ENCODE data around the gene ATP1B1. TPM values are rescaled to one million over a fixed set of nuclear protein-coding genes. Genes with fewer than 3 reads are reported as not detected.
A peak's percentile ranks its signal among the peaks of the same experiment; 100 is the strongest.

ATP1B1 gene
- total RNA-seq, 1 donor from 2014 or later, result 30.7 TPM

GRCh38 chr1:169144941-169145626, 38.6 kb downstream of the ATP1B1 start:
- H3K27me3 ChIP-seq, result no peaks in the 10 kb centered on the region
- peaks cover 6% of the 10 kb centered on the region for H3K4me1 Mint-ChIP-seq
- H3K36me3 Mint-ChIP-seq, result no peaks in the 10 kb centered on the region
- H2AFZ ChIP-seq (replicated peaks), result no peak overlapping the region
- no peak overlapping the region for H3K27ac ChIP-seq
- no peaks in the 10 kb centered on the region for H3K27me3 Mint-ChIP-seq (ENCODE audit: insufficient read depth, low read depth)
- no peaks in the 10 kb centered on the region for H4K20me1 ChIP-seq (ENCODE audit: low read depth)
- H3K4me1 ChIP-seq, result no peaks in the 10 kb centered on the region
- H3K27ac Mint-ChIP-seq, result no peak overlapping the region
- H3K9me3 Mint-ChIP-seq, result no peaks in the 10 kb centered on the region
- H3K79me2 ChIP-seq (ENCODE audit: low read depth), result no peaks in the 10 kb centered on the region
- TF ChIP-seq EZH2 (IDR thresholded peaks at IDR 0.05) (no peak), EZH2phosphoT487 (IDR thresholded peaks at IDR 0.05) (no peak), CTCF (IDR thresholded peaks at IDR 0.05) (no peak)
- no peak overlapping the region for H3K9ac ChIP-seq
- no peak for DNase-seq (ENCODE audit: low spot score)
- H3K4me2 ChIP-seq, result no peak overlapping the region
- no peaks in the 10 kb centered on the region for H3F3A ChIP-seq (ENCODE audit: low read depth)
- no peaks in the 10 kb centered on the region for H3K9me3 ChIP-seq (ENCODE audit: low read depth)
- H3K36me3 ChIP-seq, result no peaks in the 10 kb centered on the region
- H3K4me3 Mint-ChIP-seq, result no peak overlapping the region
- H3K4me3 ChIP-seq, result no peak overlapping the region

- H3K36me3 Mint-ChIP-seq, result no peaks in the 10 kb centered on the region
- H3K27ac ChIP-seq, result no peak overlapping the region
- no peak overlapping the region for H3K4me2 ChIP-seq
- H3K9ac ChIP-seq, result no peak overlapping the region
- H3K4me1 Mint-ChIP-seq, result peaks cover 6% of the 10 kb centered on the region
- H2AFZ ChIP-seq (replicated peaks), result no peak overlapping the region
- no peaks in the 10 kb centered on the region for H3K79me2 ChIP-seq (ENCODE audit: low read depth)
- no peaks in the 10 kb centered on the region for H4K20me1 ChIP-seq (ENCODE audit: low read depth)
- no peak for TF ChIP-seq EZH2 (IDR thresholded peaks at IDR 0.05)
- TF ChIP-seq EZH2phosphoT487 (IDR thresholded peaks at IDR 0.05), result no peak
- no peak for TF ChIP-seq CTCF (IDR thresholded peaks at IDR 0.05)
- no peaks in the 10 kb centered on the region for H3K9me3 Mint-ChIP-seq
- H3K4me1 ChIP-seq, result no peaks in the 10 kb centered on the region
- DNase-seq (ENCODE audit: low spot score), result peak; percentile 11
- H3K27me3 ChIP-seq, result no peaks in the 10 kb centered on the region
- H3K4me3 ChIP-seq, result no peak overlapping the region
- no peak overlapping the region for H3K4me3 Mint-ChIP-seq
- H3K9me3 ChIP-seq (ENCODE audit: low read depth), result no peaks in the 10 kb centered on the region
- H3F3A ChIP-seq (ENCODE audit: low read depth), result no peaks in the 10 kb centered on the region
- H3K36me3 ChIP-seq, result no peaks in the 10 kb centered on the region
- H3K27me3 Mint-ChIP-seq (ENCODE audit: insufficient read depth, low read depth), result no peaks in the 10 kb centered on the region
- no peak overlapping the region for H3K27ac Mint-ChIP-seq
Measured at GRCh38 chr1:169146576-169147214, 40.2 kb downstream of the ATP1B1 start.

GRCh38 chr1:169148472-169149252, 42.2 kb downstream of the ATP1B1 start:
- no peak overlapping the region for H3K4me2 ChIP-seq
- H3K79me2 ChIP-seq (ENCODE audit: low read depth), result no peaks in the 10 kb centered on the region
- H2AFZ ChIP-seq (replicated peaks), result no peak overlapping the region
- H3K27ac Mint-ChIP-seq, result no peak overlapping the region
- H4K20me1 ChIP-seq (ENCODE audit: low read depth), result no peaks in the 10 kb centered on the region
- no peaks in the 10 kb centered on the region for H3K36me3 ChIP-seq
- peaks cover 6% of the 10 kb centered on the region for H3K4me1 Mint-ChIP-seq
- H3F3A ChIP-seq (ENCODE audit: low read depth), result no peaks in the 10 kb centered on the region
- H3K27me3 ChIP-seq, result no peaks in the 10 kb centered on the region
- no peak overlapping the region for H3K4me3 ChIP-seq
- no peak for DNase-seq (ENCODE audit: low spot score)
- H3K9me3 Mint-ChIP-seq, result no peaks in the 10 kb centered on the region
- no peak overlapping the region for H3K27ac ChIP-seq
- no peak overlapping the region for H3K9ac ChIP-seq
- H3K27me3 Mint-ChIP-seq (ENCODE audit: insufficient read depth, low read depth), result no peaks in the 10 kb centered on the region
- TF ChIP-seq EZH2phosphoT487 (IDR thresholded peaks at IDR 0.05) (no peak), CTCF (IDR thresholded peaks at IDR 0.05) (no peak), EZH2 (IDR thresholded peaks at IDR 0.05) (no peak)
- no peak overlapping the region for H3K4me3 Mint-ChIP-seq
- no peaks in the 10 kb centered on the region for H3K9me3 ChIP-seq (ENCODE audit: low read depth)
- H3K4me1 ChIP-seq, result no peaks in the 10 kb centered on the region
- H3K36me3 Mint-ChIP-seq, result no peaks in the 10 kb centered on the region
